Muscle layer of colon (tissue), 2 donors: Measurements from ENCODE around the gene NOP9.

Experiments
- H3K27ac ChIP-seq: one replicate; pipeline ENCODE4 v1.7.0; 2013; ENCODE audit warnings: low read depth, mild to moderate bottlenecking, low read length, moderate library complexity
- H3K27me3 ChIP-seq, 2 donors: one replicate each; pipeline ENCODE4 v1.7.0; 2013; ENCODE audit warnings: low read length in 2 of 2, mild to moderate bottlenecking in 2 of 2; ENCODE audit not compliant: insufficient read depth in 2 of 2, control insufficient read depth in 1 of 2
- H3K36me3 ChIP-seq: one replicate; pipeline ENCODE4 v1.7.0; 2013; ENCODE audit warnings: mild to moderate bottlenecking, low read length; ENCODE audit not compliant: insufficient read depth
- H3K4me1 ChIP-seq: one replicate; pipeline ENCODE4 v1.7.0; 2013; ENCODE audit warnings: mild to moderate bottlenecking, low read length; ENCODE audit not compliant: insufficient read depth
- H3K4me3 ChIP-seq, 2 donors: one replicate each; pipeline ENCODE4 v1.7.0; 2013; ENCODE audit warnings: low read length in 2 of 2, low read depth in 1 of 2, mild to moderate bottlenecking in 1 of 2, moderate library complexity in 1 of 2
- H3K9ac ChIP-seq: one replicate; pipeline ENCODE4 v1.7.0; 2013; ENCODE audit warnings: low read length
- H3K9me3 ChIP-seq: one replicate; pipeline ENCODE4 v1.7.0; 2013; ENCODE audit warnings: mild to moderate bottlenecking, low read length
- donor health status: abdominal sarcoma.
- donor health status: Adenocarcinoma of cecum.

NOP9 gene

DNA sequence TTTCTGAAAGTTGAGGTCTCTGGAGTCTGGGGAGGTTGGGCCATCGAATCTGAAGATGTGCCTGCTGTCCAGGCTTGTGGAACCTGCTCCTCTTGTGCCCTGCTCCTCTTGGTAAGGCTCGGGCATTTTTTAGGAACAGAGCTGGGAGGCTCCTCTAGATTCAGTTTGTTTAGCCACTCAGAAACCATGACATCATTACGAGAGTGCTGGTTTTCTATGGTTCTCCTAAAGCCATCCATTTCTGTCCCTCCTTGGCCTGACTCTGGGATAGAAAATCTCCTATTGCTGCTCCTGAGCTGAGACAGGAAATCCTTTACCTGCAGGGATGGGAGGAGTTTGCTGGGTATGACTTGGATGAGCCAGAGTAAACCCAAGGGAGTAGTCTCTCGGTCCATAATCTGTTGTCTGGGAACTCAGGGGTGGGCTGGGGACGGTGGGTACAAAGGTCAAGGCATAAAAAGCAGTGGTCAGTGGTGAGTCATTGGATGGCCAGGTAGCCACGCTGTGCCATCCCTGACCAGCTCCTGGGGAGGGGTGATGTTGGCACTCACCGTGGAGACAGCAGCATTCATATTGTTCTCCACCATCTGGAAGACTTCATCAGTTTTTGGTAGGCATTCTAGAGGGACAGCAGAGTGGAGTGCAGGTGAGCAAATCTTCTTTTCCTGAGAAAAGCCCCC lies 37.6 kb downstream of the NOP9 start:
- H3K9ac ChIP-seq, result no peak overlapping the region
- peaks cover 38 to 40% of the 10 kb centered on the region in 2 donors for H3K27me3 ChIP-seq
- no peaks in the 10 kb centered on the region for H3K9me3 ChIP-seq
- H3K27ac ChIP-seq, result no peak overlapping the region
- H3K36me3 ChIP-seq, result no peaks in the 10 kb centered on the region
- peaks cover 31% of the 10 kb centered on the region for H3K4me1 ChIP-seq
- no peak overlapping the region for H3K4me3 ChIP-seq

DNA sequence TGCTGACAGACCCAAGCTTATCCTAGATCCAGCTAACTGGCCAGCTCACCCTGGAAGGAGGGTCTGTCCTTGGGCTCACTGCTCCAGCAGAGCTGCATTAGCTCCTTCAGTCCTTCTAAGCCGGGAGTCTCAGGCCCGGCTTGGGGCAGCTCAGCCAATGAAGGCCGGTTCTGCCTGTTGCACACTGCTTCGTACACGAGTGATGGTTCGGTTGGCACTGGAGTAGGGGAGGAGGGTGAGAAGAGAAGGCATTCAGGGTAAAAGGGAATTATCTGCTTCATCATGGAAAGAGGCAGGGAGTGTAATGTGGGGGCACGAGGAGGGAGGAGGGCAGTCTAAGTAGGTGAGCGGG lies 38.1 kb downstream of the NOP9 start:
- Histone ChIP-seq H3K36me3 (no peaks in the 10 kb centered on the region), H3K4me3 (no peak overlapping the region), H3K9me3 (no peaks in the 10 kb centered on the region), H3K27me3 (peaks cover 33 to 35% of the 10 kb centered on the region in 2 donors), H3K27ac (no peak overlapping the region), H3K4me1 (peaks cover 26% of the 10 kb centered on the region), H3K9ac (no peak overlapping the region)

- H3K4me1 ChIP-seq, result peaks cover 18% of the 10 kb centered on the region
- H3K27me3 ChIP-seq, result peaks cover 28 to 29% of the 10 kb centered on the region in 2 donors
- H3K36me3 ChIP-seq, result no peaks in the 10 kb centered on the region
- no peak overlapping the region for H3K27ac ChIP-seq
- no peaks in the 10 kb centered on the region for H3K9me3 ChIP-seq
- H3K4me3 ChIP-seq, result peak overlapping the region in 1 of 2 donors; percentile 1
- H3K9ac ChIP-seq, result no peak overlapping the region
Observed at GRCh38 chr14:24338843-24339242, 39.2 kb downstream of the NOP9 start.

- H3K9ac ChIP-seq, result no peak within 1 kb of the TSS
- no peaks in the 10 kb centered on the region for H3K36me3 ChIP-seq
- H3K27me3 ChIP-seq, result peaks cover 21 to 22% of the 10 kb centered on the region in 2 donors
- no peaks in the 10 kb centered on the region for H3K9me3 ChIP-seq
- peaks cover 11% of the 10 kb centered on the region for H3K4me1 ChIP-seq
- H3K4me3 ChIP-seq, result peak within 1 kb of the TSS in 1 of 2 donors; percentile 44
- H3K27ac ChIP-seq, result no peak within 1 kb of the TSS
Observed at GRCh38 chr14:24339284-24340151, 39.9 kb downstream of the NOP9 start, which contains the start of gene RIPK3. Gene RIPK3 (minus strand): TSS chr14:24339991. CDS start chr14:24339826, 165 bp downstream.

DNA sequence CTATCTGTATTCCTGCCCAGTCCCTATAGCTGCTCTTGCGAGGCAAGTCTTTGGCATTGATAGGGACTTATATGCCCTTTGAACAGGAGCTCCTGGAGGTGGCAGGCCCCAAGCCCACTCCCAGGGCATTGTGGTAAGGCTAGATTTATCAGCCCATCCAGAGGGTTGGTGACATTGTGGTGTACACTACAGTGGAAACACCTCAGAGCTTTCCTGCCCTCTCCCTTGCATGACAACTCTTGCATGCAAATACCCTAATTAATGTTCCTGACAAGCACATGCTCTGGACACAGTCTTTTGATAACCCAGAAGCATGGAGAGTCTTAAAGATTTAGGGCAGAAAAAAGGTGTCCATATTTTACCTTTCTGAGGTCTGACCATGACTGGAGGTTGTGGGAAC lies 41.0 kb downstream of the NOP9 start:
- no peak overlapping the region for H3K27ac ChIP-seq
- H3K9me3 ChIP-seq, result no peaks in the 10 kb centered on the region
- no peak overlapping the region for H3K9ac ChIP-seq
- H3K4me3 ChIP-seq, result no peak overlapping the region
- H3K4me1 ChIP-seq, result peaks cover 11% of the 10 kb centered on the region
- no peaks in the 10 kb centered on the region for H3K36me3 ChIP-seq
- H3K27me3 ChIP-seq, result peaks cover 12% of the 10 kb centered on the region in 2 donors

- no peaks in the 10 kb centered on the region for H3K9me3 ChIP-seq
- H3K4me1 ChIP-seq, result peaks cover 11% of the 10 kb centered on the region
- H3K9ac ChIP-seq, result no peak overlapping the region
- no peak overlapping the region for H3K4me3 ChIP-seq
- H3K36me3 ChIP-seq, result no peaks in the 10 kb centered on the region
- no peak overlapping the region for H3K27ac ChIP-seq
- no peaks in the 10 kb centered on the region for H3K27me3 ChIP-seq
Observed at GRCh38 chr14:24342889-24343288, 43.2 kb downstream of the NOP9 start.

DNA sequence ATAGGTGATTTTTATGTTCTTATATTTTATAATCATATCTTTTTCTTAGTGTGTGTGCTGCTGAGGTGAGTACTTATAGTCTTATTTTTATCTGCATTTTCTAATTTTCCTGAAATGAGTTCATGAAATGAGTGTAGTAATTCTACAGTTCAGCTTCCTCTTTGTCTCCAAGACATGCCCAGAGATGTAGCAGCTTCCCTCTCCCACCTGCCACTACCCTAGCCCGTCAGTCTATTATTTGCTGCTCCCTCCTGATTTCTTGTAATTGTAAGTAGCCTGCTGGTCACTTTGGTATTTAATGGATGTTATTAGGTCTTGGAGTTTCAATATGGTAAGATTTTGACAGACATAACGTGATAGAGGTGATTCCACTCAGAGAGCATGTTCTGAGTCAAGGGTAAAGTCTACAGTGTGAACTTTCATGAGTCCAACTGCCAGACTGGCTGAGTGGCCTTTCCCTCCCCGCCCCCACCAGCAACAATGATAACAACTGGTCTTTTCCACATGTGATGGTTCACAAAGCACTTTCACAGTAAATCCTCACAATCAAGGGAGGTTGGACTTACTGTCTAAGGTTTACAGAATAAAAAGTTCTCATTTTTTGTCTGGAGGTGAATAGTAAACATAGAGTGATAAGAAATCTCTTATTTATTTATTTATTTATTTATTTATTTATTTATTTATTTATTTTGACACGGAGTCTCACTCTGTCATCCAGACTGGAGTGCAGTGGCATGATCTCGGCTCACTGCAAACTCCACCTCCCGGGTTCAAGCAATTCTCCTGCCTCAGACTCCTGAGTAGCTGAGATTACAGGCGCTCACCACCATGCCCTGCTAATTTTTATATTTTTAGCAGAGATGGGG lies 44.4 kb downstream of the NOP9 start:
- H3K9ac ChIP-seq, result no peak overlapping the region
- no peak overlapping the region for H3K27ac ChIP-seq
- no peak overlapping the region for H3K4me3 ChIP-seq
- H3K36me3 ChIP-seq, result no peaks in the 10 kb centered on the region
- peaks cover 2% of the 10 kb centered on the region for H3K4me1 ChIP-seq
- no peaks in the 10 kb centered on the region for H3K9me3 ChIP-seq
- no peaks in the 10 kb centered on the region for H3K27me3 ChIP-seq

GRCh38 chr14:24347134-24347533 lies 47.5 kb downstream of the NOP9 start:
- peaks cover 0 to 9% of the 10 kb centered on the region in 2 donors for H3K27me3 ChIP-seq
- H3K4me3 ChIP-seq, result no peak overlapping the region
- H3K9ac ChIP-seq, result no peak overlapping the region
- H3K4me1 ChIP-seq, result no peaks in the 10 kb centered on the region
- no peaks in the 10 kb centered on the region for H3K36me3 ChIP-seq
- H3K9me3 ChIP-seq, result no peaks in the 10 kb centered on the region
- no peak overlapping the region for H3K27ac ChIP-seq

DNA sequence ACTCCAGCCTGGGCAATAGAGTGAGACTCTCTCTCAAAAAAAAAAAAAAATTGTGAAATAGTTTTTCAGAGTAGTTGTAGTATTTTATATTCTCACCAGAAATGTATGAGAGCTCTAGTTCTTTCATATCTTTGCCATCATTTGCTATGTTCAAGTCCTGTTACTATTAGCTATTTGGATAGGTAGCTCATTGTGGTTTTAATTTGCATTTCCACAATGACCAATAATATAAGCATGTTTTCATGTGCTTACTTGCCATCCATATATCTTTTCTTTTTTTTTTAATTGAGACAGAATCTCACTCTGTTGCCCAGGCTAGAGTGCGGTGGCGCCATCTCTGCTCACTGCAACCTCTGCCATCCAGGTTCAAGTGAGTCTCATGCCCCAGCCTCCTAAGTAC lies 48.5 kb downstream of the NOP9 start:
- Histone ChIP-seq H3K4me1 (no peaks in the 10 kb centered on the region), H3K9ac (no peak overlapping the region), H3K36me3 (no peaks in the 10 kb centered on the region), H3K4me3 (no peak overlapping the region), H3K27ac (no peak overlapping the region), H3K27me3 (peaks cover 0 to 9% of the 10 kb centered on the region in 2 donors), H3K9me3 (no peaks in the 10 kb centered on the region)

GRCh38 chr14:24349742-24350141 lies 50.1 kb downstream of the NOP9 start:
- H3K4me1 ChIP-seq, result no peaks in the 10 kb centered on the region
- no peaks in the 10 kb centered on the region for H3K9me3 ChIP-seq
- no peak overlapping the region for H3K27ac ChIP-seq
- no peaks in the 10 kb centered on the region for H3K36me3 ChIP-seq
- H3K9ac ChIP-seq, result no peak overlapping the region
- H3K4me3 ChIP-seq, result no peak overlapping the region
- H3K27me3 ChIP-seq, result peaks cover 0 to 9% of the 10 kb centered on the region in 2 donors

GRCh38 chr14:24351517-24351916 lies 51.9 kb downstream of the NOP9 start:
- H3K36me3 ChIP-seq, result no peaks in the 10 kb centered on the region
- no peaks in the 10 kb centered on the region for H3K9me3 ChIP-seq
- peaks cover 0 to 9% of the 10 kb centered on the region in 2 donors for H3K27me3 ChIP-seq
- H3K27ac ChIP-seq, result no peak overlapping the region
- no peaks in the 10 kb centered on the region for H3K4me1 ChIP-seq
- no peak overlapping the region for H3K4me3 ChIP-seq
- no peak overlapping the region for H3K9ac ChIP-seq
